NOMO-1 treated with DMSO at 0.1 percent for 48 hours (cell line): Measurements from ENCODE around the gene SEC24C.
"Not testable (repeated sequence)": the region's sequence is repeated elsewhere in the genome, so short reads cannot be mapped to it uniquely, and the experiment has no call there.

ENCODE experiments used
- DNase-seq: peaks from one replicate; lab custom pipeline; 2025; ENCODE audit not compliant: unreplicated experiment; lab: John Stamatoyannopoulos, UW

The SEC24C gene

GRCh38 chr10:73771722-73772280 is 27.6 kb downstream of the SEC24C start:
- peak; percentile 49 for DNase-seq

DNA sequence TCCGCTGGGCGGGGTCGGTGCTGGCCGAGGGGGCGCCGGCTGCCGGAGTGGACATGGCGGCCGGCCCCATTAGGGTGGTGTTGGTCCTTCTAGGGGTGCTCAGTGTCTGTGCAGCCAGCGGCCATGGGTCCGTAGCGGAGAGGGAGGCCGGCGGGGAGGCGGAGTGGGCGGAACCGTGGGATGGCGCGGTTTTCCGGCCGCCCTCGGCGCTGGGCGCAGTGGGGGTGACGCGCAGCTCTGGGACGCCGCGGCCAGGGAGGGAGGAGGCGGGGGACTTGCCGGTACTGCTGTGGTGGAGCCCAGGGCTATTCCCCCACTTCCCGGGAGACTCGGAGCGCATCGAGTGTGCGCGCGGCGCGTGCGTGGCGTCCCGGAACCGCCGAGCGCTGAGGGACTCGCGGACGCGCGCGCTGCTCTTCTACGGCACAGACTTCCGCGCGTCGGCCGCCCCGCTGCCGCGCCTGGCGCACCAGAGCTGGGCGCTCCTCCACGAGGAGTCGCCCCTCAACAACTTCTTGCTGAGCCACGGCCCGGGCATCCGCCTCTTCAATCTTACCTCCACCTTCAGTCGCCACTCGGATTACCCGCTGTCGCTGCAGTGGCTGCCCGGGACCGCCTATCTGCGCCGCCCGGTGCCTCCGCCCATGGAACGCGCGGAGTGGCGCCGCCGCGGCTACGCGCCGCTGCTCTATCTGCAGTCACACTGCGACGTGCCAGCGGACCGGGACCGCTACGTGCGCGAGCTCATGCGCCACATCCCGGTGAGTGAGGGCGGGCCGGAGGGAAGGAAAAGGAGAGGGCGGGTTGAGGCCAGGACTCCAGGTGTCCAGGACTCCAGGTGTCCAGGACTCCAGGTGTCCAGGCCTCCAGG is 28.3 kb downstream of the SEC24C start:
- DNase-seq: peak; percentile 63

- no peak for DNase-seq
Measured at GRCh38 chr10:73773152-73773879, 29.1 kb downstream of the SEC24C start.

- DNase-seq: peak; percentile 2
Measured at GRCh38 chr10:73774637-73775036, 30.5 kb downstream of the SEC24C start.

GRCh38 chr10:73779018-73779417 is 34.8 kb downstream of the SEC24C start:
- no peak for DNase-seq

- no peak for DNase-seq
Measured at GRCh38 chr10:73779539-73780197, 35.5 kb downstream of the SEC24C start.

DNA sequence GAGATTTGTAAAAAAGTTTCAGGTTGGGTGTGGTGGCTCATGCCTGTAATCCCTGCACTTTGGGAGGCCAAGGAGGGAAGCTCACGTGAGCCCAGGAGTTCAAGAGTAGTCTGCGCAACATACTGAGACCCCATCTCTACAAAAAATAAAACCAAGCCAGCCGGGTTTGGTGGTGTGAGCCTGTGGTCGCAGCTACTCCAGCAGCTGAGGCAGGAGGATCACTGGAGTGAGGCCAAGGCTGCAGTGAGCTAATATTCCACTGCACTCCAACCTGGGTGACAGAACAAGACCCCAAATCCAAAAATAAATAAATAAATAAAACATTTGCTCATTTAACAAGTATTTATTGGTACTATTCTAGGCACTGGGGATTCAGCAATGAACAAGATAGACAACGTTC is 36.1 kb downstream of the SEC24C start:
- no peak for DNase-seq

- no peak for DNase-seq
Measured at GRCh38 chr10:73780966-73781365, 36.8 kb downstream of the SEC24C start.

DNA sequence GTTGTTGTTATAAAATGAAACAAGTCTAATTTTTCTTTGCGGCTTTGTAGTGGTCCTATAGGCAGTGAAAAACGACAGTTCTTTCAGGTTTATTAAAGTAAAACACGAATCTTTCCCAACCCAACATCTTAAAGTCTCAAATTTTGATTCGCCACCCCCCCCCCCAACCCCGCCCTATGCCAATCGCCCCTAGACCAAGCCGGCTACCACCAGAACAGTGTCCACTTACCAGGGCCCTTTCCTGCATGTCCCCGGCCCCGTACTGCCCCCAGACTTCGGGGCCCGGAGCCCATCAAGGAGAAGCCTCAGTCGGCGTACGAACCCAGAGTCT is 37.3 kb downstream of the SEC24C start:
- DNase-seq: no peak

GRCh38 chr10:73781879-73782748 is 37.9 kb downstream of the SEC24C start, which contains the start of gene CHCHD1:
TSS of gene CHCHD1 (plus strand) at chr10:73782048. CDS start at chr10:73782076, 28 bp downstream.
- DNase-seq: peak; percentile 83

DNA sequence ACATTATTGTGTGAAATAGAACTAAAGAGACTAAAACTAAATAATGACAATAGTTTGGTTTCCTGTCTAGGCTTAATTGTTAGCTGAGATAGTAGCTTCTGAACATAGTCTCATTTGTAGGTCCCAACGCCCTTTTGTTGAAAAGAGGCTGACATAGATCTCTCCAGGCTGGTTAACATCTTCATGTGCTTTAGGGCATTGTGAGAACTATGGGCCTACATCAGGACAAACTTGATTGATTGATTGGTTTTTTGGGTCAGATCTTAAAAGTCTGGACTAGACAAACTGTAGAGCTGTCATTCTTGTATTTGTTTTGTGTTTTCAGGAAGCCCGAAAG is 38.5 kb downstream of the SEC24C start:
- no peak for DNase-seq

- peak; percentile 95 for DNase-seq
Measured at GRCh38 chr10:73785211-73785720, 41.1 kb downstream of the SEC24C start, which contains the start of gene ZSWIM8. TSS of gene ZSWIM8 (plus strand) at chr10:73785606. CDS start at chr10:73785879, 273 bp downstream.

DNA sequence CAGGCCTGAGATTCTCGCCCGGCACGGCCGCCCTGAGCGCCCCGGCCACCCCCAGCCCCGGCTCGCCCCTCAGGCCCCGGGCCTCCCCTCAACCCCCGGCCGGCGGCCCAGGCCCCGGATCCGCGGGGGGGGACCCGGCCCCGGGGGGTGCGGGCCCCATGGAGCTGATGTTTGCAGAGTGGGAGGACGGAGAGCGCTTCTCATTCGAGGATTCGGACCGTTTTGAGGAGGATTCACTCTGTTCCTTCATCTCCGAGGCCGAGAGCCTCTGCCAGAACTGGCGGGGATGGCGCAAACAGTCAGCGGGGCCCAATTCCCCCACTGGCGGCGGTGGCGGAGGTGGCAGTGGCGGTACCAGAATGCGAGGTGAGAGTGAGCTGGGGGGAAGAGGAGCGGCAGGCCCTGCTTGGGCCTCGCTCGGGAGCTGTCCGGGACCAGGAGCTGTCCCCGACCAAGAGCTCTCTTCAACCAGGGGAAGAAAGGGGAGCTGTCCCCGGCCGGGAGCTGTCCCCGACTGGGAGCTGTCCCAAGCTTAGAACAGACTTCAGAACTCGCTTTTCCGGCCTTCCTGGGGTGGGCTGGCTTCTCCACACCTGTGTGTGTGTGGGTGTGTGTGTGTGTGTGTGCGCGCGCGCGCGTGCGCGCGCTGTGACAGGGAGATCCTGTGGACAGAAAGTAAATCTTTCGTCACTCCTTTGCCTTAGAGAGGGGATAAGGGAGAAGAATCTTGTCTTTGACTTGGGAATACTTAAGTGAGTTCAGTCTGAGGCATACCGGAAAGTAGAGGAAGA is 41.7 kb downstream of the SEC24C start:
- peak; percentile 5 for DNase-seq

DNA sequence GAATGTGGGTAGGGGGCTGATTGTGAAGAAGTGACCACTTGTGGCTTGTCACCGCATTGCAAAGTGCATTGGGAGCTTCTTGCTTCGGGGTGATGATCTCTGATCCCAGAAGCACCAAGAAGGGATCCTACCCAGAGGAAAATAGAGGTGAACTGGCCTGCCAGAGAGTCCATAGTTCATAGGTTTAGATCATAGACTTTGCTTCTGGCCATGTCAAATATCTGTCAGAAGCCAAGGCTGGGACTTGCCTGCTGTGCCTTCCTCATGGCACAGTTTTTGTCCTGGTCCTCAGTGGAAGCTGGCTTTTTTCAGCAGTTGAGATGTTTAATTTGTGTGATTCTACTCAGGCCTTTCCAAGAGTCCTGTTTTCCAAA is 42.3 kb downstream of the SEC24C start:
- DNase-seq: no peak

DNA sequence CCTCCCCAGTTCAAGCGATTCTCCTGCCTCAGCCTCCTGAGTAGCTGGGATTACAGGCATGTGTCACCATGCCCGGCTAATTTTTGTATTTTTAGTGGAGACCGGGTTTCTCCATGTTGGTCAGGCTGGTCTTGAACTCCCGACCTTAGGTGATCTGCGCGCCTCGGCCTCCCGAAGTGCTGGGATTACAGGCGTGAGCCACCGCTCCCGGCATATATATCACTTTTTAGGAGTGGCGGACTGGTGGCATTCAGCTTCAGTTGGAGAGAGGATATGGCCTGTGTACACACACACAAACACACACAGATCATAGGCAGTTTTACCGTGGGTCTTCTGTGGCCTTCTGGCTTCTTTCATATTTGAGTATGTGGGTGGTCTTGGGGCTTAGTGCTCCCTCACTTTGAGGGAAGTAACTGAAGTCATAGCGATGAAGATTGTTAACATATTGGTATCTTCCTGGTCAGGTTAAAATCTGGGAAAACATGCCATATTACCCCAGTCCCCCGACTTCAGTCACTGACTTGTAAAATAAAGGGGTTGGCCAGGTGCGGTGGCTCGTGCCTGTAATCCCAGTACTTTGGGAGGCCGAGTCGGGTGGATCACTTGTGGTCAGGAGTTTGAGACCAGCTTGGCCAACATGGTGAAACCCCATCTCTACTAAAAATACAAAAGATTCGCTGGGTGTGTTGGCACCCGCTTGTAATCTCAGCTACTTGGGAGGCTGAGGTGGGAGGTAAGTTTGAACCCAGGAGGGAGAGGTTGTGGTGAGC is 43.0 kb downstream of the SEC24C start:
- not testable (repeated sequence) for DNase-seq

GRCh38 chr10:73788864-73789658 is 44.9 kb downstream of the SEC24C start:
- DNase-seq: no peak

DNA sequence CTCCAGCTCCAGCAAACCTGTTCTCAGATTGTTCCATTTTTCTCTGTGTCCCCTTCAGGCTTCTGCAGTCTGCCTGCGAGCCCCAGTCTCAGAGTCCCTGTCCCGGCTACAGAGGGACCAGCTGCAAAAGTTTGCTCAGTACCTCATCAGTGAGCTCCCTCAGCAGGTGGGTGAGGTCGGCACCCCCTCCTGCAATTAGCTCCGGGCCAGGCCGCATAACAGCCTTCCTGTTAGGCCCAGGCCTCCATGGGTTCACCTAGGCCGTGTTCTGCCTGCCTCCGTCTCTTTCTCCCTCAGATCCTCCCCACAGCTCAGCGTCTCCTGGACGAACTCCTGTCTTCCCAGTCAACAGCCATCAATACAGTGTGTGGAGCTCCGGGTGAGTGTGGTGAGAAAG is 45.5 kb downstream of the SEC24C start:
- DNase-seq: no peak
